Measurements from ENCODE around the gene UBASH3A. TPM values are rescaled to one million over a fixed set of nuclear protein-coding genes. Genes with fewer than 3 reads are reported as not detected.

Gene UBASH3A
- total RNA-seq, 1 experiment from 2014 or later, result 0.07 TPM

GRCh38 chr21:42362700-42363099 is 41.0 kb upstream of the UBASH3A start (continued):
- no peak for TF ChIP-seq FOSL1 (IDR thresholded peaks at IDR 0.05; ENCODE audit: low read depth)
- TF ChIP-seq EZH2phosphoT487 (IDR thresholded peaks at IDR 0.05; ENCODE audit: borderline replicate concordance), result no peak
- TF ChIP-seq CBX3 (IDR thresholded peaks at IDR 0.05; ENCODE audit: low read depth), result no peak
- no peak for TF ChIP-seq TCF7L2 (IDR thresholded peaks at IDR 0.05; ENCODE audit: borderline replicate concordance, extremely low read depth, insufficient read depth, insufficient read length)

DNA sequence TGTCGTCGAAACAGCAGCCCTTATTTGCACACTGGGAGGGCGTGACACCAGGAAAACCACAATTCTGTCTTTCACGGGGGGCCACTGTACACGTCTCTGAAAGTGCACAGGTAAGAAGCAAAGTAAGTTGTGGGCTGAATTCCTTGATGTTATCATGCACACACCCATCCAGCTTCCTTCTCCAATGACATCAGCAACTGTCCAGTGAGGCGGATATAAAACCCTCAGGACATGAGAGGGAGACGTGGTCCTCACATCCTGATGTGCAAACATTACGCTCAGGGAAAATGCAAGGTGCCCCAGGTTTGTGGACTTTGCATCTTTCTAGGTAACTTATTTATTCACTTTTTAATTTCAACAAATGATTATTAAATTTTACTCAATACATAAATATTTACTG is 40.4 kb upstream of the UBASH3A start:
- no peaks in the 10 kb centered on the region for H3K9me2 ChIP-seq (ENCODE audit: insufficient read depth)
- H3K4me1 ChIP-seq (ENCODE audit: control insufficient read depth in 1 of 2, insufficient read depth in 2 of 2, low read length in 2 of 2), result no peaks in the 10 kb centered on the region
- H3K79me2 ChIP-seq (ENCODE audit: insufficient read depth, low read length), result no peaks in the 10 kb centered on the region
- H3K9ac ChIP-seq (ENCODE audit: low read length), result no peak overlapping the region
- no peaks in the 10 kb centered on the region for H3K27me3 ChIP-seq (ENCODE audit: insufficient read depth, low read length)
- H3K27ac ChIP-seq (ENCODE audit: low read depth, low read length), result no peak overlapping the region
- no peak overlapping the region for H3K4me3 ChIP-seq (replicated peaks in 1 of 2; ENCODE audit: low read depth in 1 of 2, low read length in 2 of 2)
- no peaks in the 10 kb centered on the region for H3K9me3 ChIP-seq (ENCODE audit: control insufficient read depth in 1 of 2, insufficient read depth in 1 of 2, low read depth in 1 of 2, low read length in 2 of 2)
- no peak for ATAC-seq
- no peak overlapping the region for H2AFZ ChIP-seq (ENCODE audit: low read depth, low read length, poor library complexity, severe bottlenecking)
- TF ChIP-seq EGR1 (IDR thresholded peaks at IDR 0.05; ENCODE audit: low read depth) (no peak), ELF1 (IDR thresholded peaks at IDR 0.05; ENCODE audit: borderline replicate concordance, low read depth) (no peak), RAD21 (IDR thresholded peaks at IDR 0.05; ENCODE audit: low read depth) (no peak), CTCF (IDR thresholded peaks at IDR 0.05 in 2 of 3, conservative IDR thresholded peaks at IDR 0.05 in 1 of 3; ENCODE audit: borderline replicate concordance in 1 of 3, insufficient read depth in 1 of 3, low read depth in 2 of 3, low read length in 2 of 3) (no peak), EZH2 (IDR thresholded peaks at IDR 0.05) (no peak), POLR2AphosphoS5 (IDR thresholded peaks at IDR 0.05; ENCODE audit: low read depth, low read length) (no peak), CBX3 (IDR thresholded peaks at IDR 0.05; ENCODE audit: low read depth) (no peak), REST (IDR thresholded peaks at IDR 0.05; ENCODE audit: low read depth) (no peak)
- TF ChIP-seq, protein P1, sequence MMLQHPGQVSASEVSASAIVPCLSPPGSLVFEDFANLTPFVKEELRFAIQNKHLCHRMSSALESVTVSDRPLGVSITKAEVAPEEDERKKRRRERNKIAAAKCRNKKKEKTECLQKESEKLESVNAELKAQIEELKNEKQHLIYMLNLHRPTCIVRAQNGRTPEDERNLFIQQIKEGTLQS (IDR thresholded peaks at IDR 0.05), result no peak
- DNase-seq (ENCODE audit: low read depth, low spot score), result no peak
- H3K4me2 ChIP-seq (ENCODE audit: low read length), result no peak overlapping the region
- intact Hi-C loops (cut with micrococcal nuclease), result no loop called here
- CTCF ChIA-PET, result no interaction called here
- no TSS peak for BruUV-seq (replicated peaks)
- H4K20me1 ChIP-seq (ENCODE audit: insufficient read depth), result no peaks in the 10 kb centered on the region
- H3K36me3 ChIP-seq (ENCODE audit: control insufficient read depth in 1 of 2, insufficient read depth in 2 of 2, low read length in 2 of 2), result no peaks in the 10 kb centered on the region
- RAD21 ChIA-PET (ENCODE audit: low non-redundant PET in 1 of 2, low total read pairs in 2 of 2, uncharacterized antibody in 2 of 2, unreplicated experiment in 2 of 2), result interaction anchor here in 1 of 2 experiments (0.6 kb wide), 1 partner anchor 87 kb away, joined by 7 read pairs; no protein-coding TSS in a partner anchor
- POLR2A ChIA-PET, result no interaction called here

Data from HCT116 (cell line).